ENCODE measurements around the gene SLC30A3.

GRCh38 chr2:27285481-27285880, 22.6 kb upstream of the SLC30A3 start:
- TF ChIP-seq POLR2A (IDR thresholded peaks at IDR 0.05): no peak
- TF ChIP-seq CTCF (IDR thresholded peaks at IDR 0.05): no peak
- no peak for TF ChIP-seq EP300 (IDR thresholded peaks at IDR 0.05)

Measured in tibial nerve (tissue), 4 donors.